ENCODE measurements around the gene TUBD1. TPM values are rescaled to one million over a fixed set of nuclear protein-coding genes. Genes with fewer than 3 reads are reported as not detected.

The TUBD1 gene
- total and polyA plus RNA-seq, 2 of the 13 experiments (the other 11 are each of a cell fraction or from before 2014, with no cell fraction given): 18.2 to 25.9 TPM

- TF ChIP-seq POGK (CRISPR knock-in tag; conservative IDR thresholded peaks at IDR 0.05): peak; percentile 90
- TF ChIP-seq, protein P1, sequence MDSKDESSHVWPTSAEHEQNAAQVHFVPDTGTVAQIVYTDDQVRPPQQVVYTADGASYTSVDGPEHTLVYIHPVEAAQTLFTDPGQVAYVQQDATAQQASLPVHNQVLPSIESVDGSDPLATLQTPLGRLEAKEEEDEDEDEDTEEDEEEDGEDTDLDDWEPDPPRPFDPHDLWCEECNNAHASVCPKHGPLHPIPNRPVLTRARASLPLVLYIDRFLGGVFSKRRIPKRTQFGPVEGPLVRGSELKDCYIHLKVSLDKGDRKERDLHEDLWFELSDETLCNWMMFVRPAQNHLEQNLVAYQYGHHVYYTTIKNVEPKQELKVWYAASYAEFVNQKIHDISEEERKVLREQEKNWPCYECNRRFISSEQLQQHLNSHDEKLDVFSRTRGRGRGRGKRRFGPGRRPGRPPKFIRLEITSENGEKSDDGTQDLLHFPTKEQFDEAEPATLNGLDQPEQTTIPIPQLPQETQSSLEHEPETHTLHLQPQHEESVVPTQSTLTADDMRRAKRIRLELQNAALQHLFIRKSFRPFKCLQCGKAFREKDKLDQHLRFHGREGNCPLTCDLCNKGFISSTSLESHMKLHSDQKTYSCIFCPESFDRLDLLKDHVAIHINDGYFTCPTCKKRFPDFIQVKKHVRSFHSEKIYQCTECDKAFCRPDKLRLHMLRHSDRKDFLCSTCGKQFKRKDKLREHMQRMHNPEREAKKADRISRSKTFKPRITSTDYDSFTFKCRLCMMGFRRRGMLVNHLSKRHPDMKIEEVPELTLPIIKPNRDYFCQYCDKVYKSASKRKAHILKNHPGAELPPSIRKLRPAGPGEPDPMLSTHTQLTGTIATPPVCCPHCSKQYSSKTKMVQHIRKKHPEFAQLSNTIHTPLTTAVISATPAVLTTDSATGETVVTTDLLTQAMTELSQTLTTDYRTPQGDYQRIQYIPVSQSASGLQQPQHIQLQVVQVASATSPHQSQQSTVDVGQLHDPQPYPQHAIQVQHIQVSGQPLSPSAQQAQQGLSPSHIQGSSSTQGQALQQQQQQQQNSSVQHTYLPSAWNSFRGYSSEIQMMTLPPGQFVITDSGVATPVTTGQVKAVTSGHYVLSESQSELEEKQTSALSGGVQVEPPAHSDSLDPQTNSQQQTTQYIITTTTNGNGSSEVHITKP (CRISPR knock-in tag; IDR thresholded peaks at IDR 0.05; ENCODE audit: low read depth): peak; percentile 88
- TF ChIP-seq SATB2 (CRISPR knock-in tag; IDR thresholded peaks at IDR 0.05): no peak
- TF ChIP-seq ZNF510 (CRISPR knock-in tag; IDR thresholded peaks at IDR 0.05; ENCODE audit: low read depth): no peak
- peak; percentile 13; the same call in 1 of the 2 replicates for TF ChIP-seq ZC3H4 (CRISPR knock-in tag; IDR thresholded peaks at IDR 0.05; ENCODE audit: borderline replicate concordance)
- no peak for TF ChIP-seq ZNF879 (CRISPR knock-in tag; IDR thresholded peaks at IDR 0.05)
- TF ChIP-seq ZNF17 (CRISPR knock-in tag; IDR thresholded peaks at IDR 0.05): no peak
- TF ChIP-seq ZNF160 (CRISPR knock-in tag; IDR thresholded peaks at IDR 0.05): 0 out of 2 replicates have a peak, but pooled peaks have one; percentile 75
- TF ChIP-seq GATAD2A (CRISPR knock-in tag; IDR thresholded peaks at IDR 0.05): peak; percentile 99
- TF ChIP-seq, protein P2, sequence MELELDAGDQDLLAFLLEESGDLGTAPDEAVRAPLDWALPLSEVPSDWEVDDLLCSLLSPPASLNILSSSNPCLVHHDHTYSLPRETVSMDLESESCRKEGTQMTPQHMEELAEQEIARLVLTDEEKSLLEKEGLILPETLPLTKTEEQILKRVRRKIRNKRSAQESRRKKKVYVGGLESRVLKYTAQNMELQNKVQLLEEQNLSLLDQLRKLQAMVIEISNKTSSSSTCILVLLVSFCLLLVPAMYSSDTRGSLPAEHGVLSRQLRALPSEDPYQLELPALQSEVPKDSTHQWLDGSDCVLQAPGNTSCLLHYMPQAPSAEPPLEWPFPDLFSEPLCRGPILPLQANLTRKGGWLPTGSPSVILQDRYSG (CRISPR knock-in tag; IDR thresholded peaks at IDR 0.05): no peak
- TF ChIP-seq, protein P3, sequence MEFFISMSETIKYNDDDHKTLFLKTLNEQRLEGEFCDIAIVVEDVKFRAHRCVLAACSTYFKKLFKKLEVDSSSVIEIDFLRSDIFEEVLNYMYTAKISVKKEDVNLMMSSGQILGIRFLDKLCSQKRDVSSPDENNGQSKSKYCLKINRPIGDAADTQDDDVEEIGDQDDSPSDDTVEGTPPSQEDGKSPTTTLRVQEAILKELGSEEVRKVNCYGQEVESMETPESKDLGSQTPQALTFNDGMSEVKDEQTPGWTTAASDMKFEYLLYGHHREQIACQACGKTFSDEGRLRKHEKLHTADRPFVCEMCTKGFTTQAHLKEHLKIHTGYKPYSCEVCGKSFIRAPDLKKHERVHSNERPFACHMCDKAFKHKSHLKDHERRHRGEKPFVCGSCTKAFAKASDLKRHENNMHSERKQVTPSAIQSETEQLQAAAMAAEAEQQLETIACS (CRISPR knock-in tag; IDR thresholded peaks at IDR 0.05): no peak
- TF ChIP-seq HHEX (CRISPR knock-in tag; IDR thresholded peaks at IDR 0.05): peak; percentile 76
- TF ChIP-seq NONO (IDR thresholded peaks at IDR 0.05): no peak
- peak; percentile 68; the same call in 1 of the 2 replicates for TF ChIP-seq NONO (CRISPR knock-in tag; conservative IDR thresholded peaks at IDR 0.05)
- peak; percentile 93 for TF ChIP-seq FOXK1 (CRISPR knock-in tag; IDR thresholded peaks at IDR 0.05; ENCODE audit: borderline replicate concordance, low read depth)
- TF ChIP-seq ZNF687 (CRISPR knock-in tag; IDR thresholded peaks at IDR 0.05): peak; percentile 21; the same call in 1 of the 2 replicates
- peak; percentile 67 for TF ChIP-seq HNF4A (CRISPR knock-in tag; IDR thresholded peaks at IDR 0.05)
- peak; percentile 87; the same call in 1 of the 2 replicates for TF ChIP-seq MBD4 (IDR thresholded peaks at IDR 0.05; ENCODE audit: borderline replicate concordance, low read length)
Measured at GRCh38 chr17:59853168-59853918, 39.4 kb downstream of the TUBD1 start (continued).
